ENCODE data around the gene FECH. TPM values are rescaled to one million over a fixed set of nuclear protein-coding genes. Genes with fewer than 3 reads are reported as not detected.

FECH gene
- total and polyA plus RNA-seq, 3 donors from 2014 or later, result 19.6 to 37.0 (median 27.4) TPM

GRCh38 chr18:57583297-57583835 lies 3.1 kb downstream of the FECH start:
- Histone ChIP-seq H3K4me3 (no peak overlapping the region), H3K27ac (no peak overlapping the region), H3K36me3 (ENCODE audit: low read depth, missing control alignments) (no peaks in the 10 kb centered on the region), H3K4me1 (peaks cover 9% of the 10 kb centered on the region), H3K9me3 (no peaks in the 10 kb centered on the region), H3K27me3 (no peaks in the 10 kb centered on the region)
- TF ChIP-seq POLR2A (IDR thresholded peaks at IDR 0.05) (no peak), CTCF (IDR thresholded peaks at IDR 0.05) (no peak)
- no peak for DNase-seq
- intact Hi-C loops (cut with DNase I; ENCODE audit: low total_unique reads), result no loop called here
- 89 to 95% methylated on average over 11 of the region's 11 CpGs for WGBS, 2 donors

DNA sequence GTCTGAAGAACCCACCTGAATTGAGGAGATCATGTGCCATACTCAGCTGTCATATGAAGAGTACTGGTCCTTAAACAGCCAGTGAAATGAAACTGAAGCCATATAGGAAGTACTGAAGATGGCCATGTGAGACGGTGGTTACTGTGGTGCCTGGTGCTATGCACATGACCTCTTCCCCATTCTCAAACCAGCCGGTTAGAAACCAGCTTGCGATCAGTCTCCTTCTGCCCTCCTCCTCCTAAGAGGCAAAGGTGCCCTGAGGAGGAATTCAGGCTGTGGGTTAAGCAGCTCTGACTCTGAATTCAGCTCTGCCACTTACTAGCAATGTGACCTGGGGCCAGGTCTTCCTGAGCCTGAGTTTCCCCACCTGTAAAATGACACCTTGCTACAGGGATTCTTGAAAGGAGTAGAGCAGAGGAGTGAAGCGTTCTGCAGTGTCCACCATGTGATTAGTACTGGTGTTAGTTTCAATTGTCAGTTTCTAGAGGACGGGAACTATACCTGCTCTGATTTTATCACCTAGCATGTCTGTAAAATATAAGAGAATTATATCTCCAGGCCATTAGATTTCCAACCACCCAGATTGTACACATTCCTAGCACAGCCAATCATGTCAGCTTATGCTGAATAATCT lies 5.1 kb downstream of the FECH start:
- 77 to 86% methylated on average over 4 to 5 of the region's 5 CpGs for WGBS, 2 donors
- Histone ChIP-seq H3K4me3 (no peak overlapping the region), H3K9me3 (no peaks in the 10 kb centered on the region), H3K36me3 (ENCODE audit: low read depth, missing control alignments) (no peaks in the 10 kb centered on the region), H3K4me1 (peaks cover 9% of the 10 kb centered on the region), H3K27me3 (no peaks in the 10 kb centered on the region), H3K27ac (no peak overlapping the region)
- intact Hi-C loops (cut with DNase I; ENCODE audit: low total_unique reads), result no loop called here
- no peak for TF ChIP-seq CTCF (IDR thresholded peaks at IDR 0.05)
- no peak for TF ChIP-seq POLR2A (IDR thresholded peaks at IDR 0.05)
- DNase-seq, result peak; percentile 21

- no peaks in the 10 kb centered on the region for H3K4me1 ChIP-seq
- H3K36me3 ChIP-seq (ENCODE audit: low read depth, missing control alignments), result no peaks in the 10 kb centered on the region
- no peaks in the 10 kb centered on the region for H3K27me3 ChIP-seq
- intact Hi-C loops (cut with DNase I; ENCODE audit: low total_unique reads), result no loop called here
- no peak overlapping the region for H3K27ac ChIP-seq
- TF ChIP-seq POLR2A (IDR thresholded peaks at IDR 0.05) (no peak), CTCF (IDR thresholded peaks at IDR 0.05) (no peak)
- DNase-seq, result no peak
- no peak overlapping the region for H3K4me3 ChIP-seq
- H3K9me3 ChIP-seq, result no peaks in the 10 kb centered on the region
- WGBS, 2 donors, result 95 to 96% methylated on average over 5 of the region's 5 CpGs
Measured at GRCh38 chr18:57579934-57580333, 6.6 kb downstream of the FECH start.

- Histone ChIP-seq H3K27ac (no peak overlapping the region), H3K4me1 (no peaks in the 10 kb centered on the region), H3K4me3 (no peak overlapping the region), H3K9me3 (no peaks in the 10 kb centered on the region), H3K36me3 (ENCODE audit: low read depth, missing control alignments) (no peaks in the 10 kb centered on the region), H3K27me3 (no peaks in the 10 kb centered on the region)
- WGBS, 2 donors, result 86 to 88% methylated on average over 6 of the region's 6 CpGs
- intact Hi-C loops (cut with DNase I; ENCODE audit: low total_unique reads), result no loop called here
- no peak for DNase-seq
- no peak for TF ChIP-seq CTCF (IDR thresholded peaks at IDR 0.05)
- TF ChIP-seq POLR2A (IDR thresholded peaks at IDR 0.05), result no peak
Measured at GRCh38 chr18:57576316-57576715, 10.2 kb downstream of the FECH start.

DNA sequence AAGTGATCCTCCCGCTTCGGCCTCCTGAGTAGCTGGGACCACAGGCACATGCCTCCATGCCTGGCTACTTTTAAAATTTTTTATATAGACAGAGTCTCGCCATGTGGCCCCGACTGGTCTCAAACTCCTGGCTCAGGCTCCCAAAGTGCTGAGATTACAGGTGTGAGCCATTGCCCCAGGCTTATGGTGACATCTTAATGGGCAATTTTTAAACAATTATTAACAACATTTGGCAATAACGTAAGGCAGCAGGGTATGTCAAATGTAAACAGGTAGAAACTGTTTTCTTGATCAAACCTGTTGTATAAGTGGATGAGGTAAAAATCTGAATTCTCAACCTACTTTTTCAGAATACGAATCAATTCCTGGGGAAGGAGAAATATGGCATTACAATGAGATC lies 11.0 kb downstream of the FECH start:
- H3K36me3 ChIP-seq (ENCODE audit: low read depth, missing control alignments), result no peaks in the 10 kb centered on the region
- H3K27me3 ChIP-seq, result no peaks in the 10 kb centered on the region
- no peak for DNase-seq
- no peak overlapping the region for H3K27ac ChIP-seq
- intact Hi-C loops (cut with DNase I; ENCODE audit: low total_unique reads), result no loop called here
- WGBS, 2 donors, result 78 to 79% methylated on average over 6 of the region's 6 CpGs
- no peaks in the 10 kb centered on the region for H3K9me3 ChIP-seq
- no peak overlapping the region for H3K4me3 ChIP-seq
- no peaks in the 10 kb centered on the region for H3K4me1 ChIP-seq
- TF ChIP-seq POLR2A (IDR thresholded peaks at IDR 0.05) (no peak), CTCF (IDR thresholded peaks at IDR 0.05) (no peak)

All from testis (tissue), 3 donors.